Activated T-cell treated with anti-CD3 and anti-CD28 coated beads for 24 hours (primary cell): ENCODE measurements around the gene NPPC.
"Not testable (repeated sequence)": the region's sequence is repeated elsewhere in the genome, so short reads cannot be mapped to it uniquely, and the experiment has no call there.

Source experiments
- DNase-seq: peaks from one replicate; pipeline ENCODE4 v3.0.0-alpha.2; 2020; ENCODE audit warnings: low read depth

NPPC gene

DNA sequence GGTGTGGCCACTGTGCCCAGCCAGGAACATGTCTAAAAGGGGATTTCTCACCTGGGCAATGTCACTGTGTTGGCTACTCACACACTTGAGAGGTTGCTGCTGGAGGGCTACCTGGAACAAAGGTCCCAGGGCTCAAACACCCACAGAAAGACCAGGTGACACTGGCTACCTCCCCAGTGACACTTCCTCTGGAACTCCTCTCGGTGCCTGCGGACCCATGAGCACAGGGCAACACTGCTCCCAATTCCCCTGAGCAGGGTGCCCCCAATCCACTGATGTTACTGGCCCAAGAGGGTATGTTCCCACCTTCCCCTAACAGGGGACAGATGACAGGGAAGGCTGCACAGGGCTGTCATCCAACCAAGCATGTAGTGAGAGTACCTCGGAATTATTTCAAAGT, 5.8 kb downstream of the NPPC start:
- no peak for DNase-seq

DNA sequence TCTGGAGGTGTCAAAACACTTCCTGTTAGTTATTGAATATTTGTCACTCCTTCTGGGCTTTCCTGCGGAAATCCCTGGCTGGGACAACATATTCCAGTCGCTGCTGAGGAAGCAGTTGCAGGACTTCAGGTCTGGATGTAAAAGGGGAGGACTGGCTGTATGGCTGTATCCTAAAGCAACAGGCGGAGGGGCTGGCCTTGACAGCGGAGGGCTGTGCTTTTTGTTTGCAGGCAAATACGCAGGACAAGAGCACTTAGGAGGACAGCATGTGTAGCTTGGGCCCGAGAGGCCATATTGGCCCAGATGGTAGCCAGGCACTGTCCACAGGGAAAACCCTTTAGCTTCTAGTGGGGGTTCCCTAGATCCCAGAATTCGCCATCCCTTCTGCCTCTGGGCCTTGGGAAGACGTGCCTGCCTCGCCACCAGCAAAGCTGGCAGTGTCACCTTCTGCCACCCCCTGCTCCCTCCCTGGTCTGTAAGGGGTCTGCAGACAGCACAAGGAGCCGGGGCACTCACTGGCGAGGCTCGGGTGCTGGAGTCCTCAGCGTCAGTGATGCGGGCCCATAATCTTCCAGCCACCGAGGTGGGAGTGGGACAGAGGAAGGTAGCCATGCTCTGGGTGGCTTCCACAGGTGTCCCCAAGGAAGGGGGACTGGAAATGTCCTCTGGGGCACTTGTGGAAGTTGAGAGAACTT, 6.7 kb downstream of the NPPC start:
- DNase-seq = no peak

DNA sequence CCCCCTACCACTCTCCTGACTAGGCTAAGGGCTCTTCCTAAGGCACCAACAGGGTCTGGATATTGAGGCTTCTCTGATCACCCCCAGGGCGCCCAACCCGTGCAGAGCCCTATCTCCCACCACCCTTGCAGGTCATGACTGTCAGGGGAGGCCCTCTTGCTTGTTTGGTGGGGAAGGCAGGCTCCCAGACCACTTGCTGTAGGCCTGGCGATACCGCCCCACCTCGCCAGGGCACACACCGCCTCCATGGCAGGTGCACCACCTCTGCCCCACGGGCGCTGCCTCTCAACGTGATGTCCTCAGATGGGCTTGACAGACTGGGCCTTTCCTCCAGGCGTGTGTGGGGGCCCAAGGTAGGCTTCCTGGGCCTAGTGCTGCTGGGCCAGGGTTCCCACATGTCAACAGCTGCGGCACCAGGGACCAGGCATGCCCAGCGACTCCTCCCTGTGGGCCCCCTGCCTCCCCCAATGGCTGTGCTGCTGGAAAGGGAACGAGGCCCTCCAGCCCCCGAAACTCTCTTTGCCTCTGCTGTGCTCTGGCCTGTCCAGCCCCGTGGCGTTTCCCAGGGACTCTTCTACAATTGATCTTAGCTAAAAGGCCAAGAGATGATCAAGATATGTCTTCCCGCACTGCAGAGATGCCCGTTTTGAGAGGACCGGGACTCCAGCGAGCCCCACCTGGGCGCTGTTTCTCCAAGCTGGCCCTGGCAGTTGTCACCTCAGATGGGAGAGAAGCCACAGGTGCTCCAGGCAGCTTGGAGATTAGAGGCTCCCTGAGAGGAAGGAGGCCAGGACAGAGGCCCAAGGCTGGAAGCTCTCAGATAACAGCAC, 7.5 kb downstream of the NPPC start:
- DNase-seq = no peak

DNA sequence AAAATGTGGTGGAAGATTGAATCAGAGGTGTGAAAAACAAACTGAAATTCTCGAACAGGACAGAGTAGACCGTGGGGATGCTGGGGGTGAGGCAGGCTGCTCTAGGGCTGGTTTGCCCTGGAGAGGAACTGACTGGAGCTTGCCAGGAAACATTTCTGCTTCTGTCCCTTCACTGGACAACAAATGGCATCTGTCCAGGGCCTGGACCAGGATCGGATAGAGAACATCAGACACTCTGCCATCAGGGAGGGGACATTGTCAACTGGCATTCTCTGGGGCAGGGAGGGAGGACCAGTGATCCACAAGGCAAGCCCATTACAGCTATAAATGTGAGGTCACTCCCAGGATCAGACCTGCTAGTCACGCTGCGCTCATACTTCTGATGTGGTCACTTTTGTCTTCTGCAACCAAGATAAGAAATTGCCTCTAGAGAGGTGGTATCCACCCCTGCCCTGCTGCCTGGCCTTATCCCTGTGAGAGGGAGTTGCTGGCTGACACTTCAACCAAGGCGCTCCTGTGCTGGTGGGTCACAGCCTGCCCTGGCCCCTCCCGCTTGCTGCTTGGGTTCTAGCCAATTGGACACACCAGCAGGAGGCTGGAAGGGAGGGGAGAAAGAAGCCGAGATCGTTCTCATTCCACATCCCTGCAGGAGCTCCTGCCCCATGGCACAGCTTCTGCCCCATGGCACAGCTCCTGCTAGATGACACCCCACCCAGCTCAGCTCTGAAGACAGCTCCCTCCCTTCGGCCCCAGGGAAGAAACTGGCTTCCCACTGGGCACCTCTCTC, 8.7 kb downstream of the NPPC start:
- DNase-seq = no peak

DNA sequence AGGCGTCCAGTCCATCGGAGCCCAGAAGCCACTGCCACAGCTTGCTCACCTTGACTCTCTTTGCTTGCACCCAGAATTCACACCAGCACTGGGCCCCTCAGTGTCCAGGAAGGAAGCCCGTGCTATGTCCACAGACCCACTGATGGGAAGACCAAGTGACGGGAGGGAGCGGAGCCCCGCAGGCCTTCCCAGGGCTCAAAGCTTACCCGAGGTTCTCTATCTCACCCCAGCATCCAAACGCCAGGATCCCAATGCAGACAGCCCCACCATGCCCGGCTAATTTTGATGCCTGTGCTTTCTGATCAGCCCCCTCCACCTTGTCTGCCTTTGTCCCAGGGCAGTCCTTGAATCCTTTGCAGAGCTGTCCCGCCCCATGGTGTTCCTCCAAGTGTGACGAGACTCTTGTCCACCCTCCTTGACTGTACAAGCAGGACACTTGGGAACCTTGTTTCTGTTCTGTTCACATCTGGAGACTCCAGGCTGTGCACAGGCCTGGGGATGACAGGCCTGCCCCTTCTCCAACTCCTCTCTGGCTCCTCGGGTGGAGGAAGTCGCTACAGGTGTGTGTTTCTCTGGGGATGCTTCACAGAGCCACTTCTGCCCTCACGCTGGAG, 12.0 kb downstream of the NPPC start:
- DNase-seq = no peak

DNA sequence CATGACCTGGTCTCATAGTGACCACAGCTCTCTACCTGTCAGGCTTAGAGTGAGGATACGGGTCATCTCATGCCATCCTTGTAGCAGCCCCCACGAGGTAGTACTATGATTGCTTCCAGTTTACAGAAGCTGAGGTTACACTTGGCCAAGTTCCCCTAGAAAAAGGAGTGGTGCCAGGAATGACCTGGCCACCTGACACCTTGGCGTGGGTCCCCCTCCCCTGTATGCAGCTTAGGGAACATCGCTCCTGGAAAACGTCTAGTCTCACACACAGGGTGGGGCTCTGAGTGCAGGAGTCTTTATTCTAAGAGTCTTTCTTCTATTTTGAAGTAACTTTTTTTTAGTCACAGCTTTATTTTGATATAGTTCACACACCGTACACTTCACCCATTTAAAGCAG, 14.8 kb downstream of the NPPC start:
- no peak for DNase-seq

DNA sequence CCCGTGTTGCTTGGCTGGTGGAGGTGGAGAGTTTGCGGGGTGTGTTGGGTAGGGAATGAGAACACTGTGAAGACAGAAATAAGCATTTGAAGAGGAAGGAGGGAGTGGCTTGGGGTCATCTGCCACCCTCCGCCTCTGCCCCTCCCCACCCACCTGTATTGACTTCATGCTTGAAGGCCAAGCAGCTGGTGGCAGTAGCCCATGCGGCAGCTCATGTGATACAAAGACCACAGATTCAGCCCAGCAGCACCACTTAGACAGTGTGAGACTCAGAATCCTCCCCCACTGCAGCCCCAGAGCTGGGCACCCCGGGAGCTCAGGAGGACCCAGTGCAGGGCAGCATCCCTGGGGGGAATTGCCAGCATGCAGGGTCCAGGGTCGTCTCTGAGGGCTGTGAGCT, 15.4 kb downstream of the NPPC start:
- no peak for DNase-seq

DNA sequence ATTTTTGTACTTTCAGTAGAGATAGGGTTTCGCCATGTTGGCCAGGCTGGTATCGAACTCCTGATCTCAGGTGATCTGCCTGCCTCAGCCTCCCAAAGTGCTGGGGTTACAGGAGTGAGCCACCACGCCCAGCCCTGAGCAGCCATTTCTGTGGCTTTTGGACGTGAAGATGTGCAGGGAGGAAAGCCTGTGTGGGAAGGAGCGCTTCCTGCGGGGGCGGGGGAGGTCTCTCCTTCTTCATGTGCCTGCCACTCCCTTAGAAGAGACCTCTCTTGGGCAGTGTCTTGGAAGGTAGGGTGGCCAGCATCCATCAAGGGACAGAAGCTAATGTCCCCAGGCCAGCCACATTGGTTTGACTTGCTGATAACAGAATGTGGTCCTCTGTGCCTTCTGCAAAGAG, 16.0 kb downstream of the NPPC start:
- DNase-seq = not testable (repeated sequence)

DNA sequence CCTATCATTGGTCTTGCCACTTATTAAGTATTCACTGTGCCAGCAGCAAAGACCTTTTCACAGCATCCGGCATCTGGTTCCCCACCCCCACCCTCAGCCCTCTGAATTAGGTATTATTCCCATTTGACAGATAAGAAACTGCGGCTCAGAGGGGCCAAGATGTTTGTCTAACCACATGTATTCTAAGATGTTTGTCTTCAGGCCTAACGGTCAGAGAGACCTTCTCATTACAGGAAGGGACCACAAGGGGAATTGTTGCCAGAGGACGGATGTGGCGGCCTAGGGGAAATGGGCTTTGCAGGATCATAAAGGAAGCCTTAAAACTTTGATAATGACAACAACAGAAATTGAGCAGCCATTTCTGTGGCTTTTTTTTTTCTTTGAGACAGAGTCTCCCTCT, 16.6 kb downstream of the NPPC start:
- no peak for DNase-seq

DNA sequence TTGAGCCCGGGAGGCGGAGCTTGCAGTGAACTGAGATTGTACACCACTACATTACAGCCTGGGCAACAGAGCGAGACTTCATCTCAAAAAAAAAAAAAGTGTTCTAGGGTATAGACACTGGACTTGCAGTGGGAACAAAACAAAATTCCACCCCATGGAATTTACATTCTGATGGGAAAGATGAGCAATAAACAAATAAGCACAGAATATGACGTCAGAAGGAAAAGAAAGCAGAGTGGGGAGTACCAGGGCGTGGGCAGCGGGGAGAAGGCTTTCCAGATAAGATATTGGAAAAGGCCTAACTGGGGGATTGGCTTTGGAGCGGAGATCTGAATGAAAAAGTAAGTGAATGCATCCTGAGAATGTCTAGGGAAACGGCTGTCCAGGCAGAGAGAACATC, 17.6 kb downstream of the NPPC start:
- no peak for DNase-seq

DNA sequence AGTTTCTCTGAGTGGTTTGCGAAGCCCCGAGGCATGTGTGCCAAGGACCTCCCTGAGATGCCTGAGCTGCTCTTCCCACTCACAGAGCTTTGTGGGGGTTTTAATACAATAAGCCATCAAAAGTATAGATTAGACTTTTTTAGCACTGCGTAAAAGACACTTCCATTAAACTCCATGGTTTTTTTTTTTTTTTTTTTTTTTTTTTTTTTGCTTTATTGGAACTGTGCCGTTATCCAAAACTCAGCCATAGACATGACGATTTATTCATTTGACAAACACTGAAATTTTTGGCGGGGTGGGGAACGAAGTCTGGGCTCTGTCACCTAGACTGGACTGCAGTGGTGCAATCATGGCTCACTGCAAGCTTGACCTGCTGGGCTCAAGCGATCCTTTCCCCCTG, 18.4 kb downstream of the NPPC start:
- no peak for DNase-seq

DNA sequence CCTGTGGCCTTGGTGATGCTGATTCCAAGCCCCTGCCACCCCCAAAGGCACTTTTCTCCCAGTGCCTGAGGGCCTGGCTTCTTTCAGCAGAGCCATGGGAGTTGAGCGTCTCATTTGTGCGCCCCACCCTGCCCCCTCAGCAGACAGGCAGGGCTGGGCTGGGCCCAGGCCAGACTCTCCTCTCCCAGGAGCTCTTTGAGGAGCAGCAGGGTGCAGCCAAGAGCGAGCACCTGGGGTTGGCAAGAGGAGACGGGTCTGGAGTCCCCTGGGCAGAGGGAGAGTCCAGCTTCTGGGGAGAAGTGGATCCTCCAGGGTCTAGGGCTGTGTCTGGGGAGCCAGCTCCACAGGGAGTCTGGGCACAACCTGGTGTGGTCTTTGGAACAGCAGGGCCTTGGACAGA, 21.2 kb downstream of the NPPC start:
- DNase-seq = no peak

DNA sequence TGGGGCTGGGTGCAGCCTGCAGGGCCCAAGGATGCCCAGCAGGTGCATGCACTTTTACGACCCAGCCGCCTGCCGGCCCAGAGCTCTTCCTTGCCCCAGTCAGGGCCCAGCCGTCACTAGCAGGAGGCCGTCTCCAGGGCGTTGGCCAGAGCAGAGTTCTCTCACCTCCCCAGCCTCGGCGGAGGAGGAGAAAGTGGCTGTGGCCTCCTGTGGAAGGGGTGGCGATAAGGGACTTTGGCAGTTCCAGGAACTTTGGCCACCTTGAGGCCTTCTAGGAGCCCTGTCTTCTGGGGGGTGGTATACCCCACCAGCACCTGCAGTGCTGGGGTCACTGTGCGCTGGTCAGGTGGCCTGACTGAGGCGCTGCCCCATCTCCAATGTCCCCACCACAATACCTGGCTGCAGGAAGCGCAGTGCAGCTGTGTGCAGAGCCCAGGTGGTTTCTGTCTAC, 22.0 kb downstream of the NPPC start:
- no peak for DNase-seq

DNA sequence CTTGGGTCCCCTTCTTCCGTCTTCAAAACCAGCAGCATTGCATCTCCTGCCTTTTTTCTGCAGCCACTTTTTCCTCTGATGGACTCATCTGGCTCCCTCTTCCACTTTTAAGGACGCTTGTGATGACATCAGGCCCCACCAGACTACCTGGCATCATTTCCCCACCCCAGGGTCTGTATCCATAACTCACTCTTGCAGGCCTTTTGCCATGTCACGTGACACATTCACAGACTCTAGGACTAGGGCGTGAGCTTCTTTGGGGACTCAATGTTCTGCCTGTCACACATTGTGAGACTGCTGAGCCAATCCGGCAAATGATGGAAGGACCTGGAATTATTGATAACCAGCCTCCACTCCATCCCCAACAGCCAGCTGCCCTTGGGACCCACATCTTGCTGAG, 23.6 kb downstream of the NPPC start:
- DNase-seq = no peak

DNA sequence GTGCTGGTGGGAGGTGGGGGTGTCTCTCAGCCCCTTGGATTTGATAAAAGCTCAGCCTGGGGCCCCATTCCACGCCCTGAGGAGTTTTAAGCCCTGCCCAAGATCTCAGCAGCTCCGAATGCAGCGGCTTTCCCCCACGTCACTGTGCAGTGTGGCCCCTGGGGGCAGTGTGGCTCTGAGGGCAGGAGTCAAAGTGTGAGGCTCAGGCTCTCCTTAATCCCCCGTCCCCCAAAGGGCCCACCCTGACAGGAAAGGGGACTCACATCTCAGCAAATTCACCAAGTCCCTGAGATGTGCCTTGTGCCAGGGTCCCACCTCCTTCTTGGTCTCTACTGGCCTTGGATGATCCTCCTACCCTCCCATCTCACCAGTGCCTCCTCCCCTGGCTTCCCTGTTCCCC, 25.2 kb downstream of the NPPC start:
- DNase-seq = no peak

DNA sequence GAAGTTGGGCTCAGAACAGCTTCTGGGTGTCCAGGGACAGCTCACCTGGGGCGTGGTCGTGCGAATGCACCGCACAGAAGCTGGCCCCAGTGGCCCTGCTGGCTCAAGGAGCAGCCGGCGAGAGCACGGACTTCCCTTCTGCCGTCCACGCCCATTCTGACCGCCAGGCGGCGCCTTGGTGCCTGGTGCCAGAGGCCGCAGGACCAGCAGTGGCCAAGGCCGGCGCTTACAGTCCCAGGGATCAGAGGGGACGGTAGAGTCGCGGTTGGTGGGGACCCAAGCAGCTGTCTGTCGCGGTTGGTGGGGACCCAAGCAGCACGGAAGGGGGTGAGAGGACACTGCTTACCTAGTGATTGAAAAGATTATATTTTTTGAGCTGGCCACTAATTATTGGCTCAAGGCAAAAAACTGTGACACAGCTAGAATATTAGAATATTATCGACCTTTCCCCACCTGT, 25.7 kb downstream of the NPPC start:
- DNase-seq = peak; percentile 20

DNA sequence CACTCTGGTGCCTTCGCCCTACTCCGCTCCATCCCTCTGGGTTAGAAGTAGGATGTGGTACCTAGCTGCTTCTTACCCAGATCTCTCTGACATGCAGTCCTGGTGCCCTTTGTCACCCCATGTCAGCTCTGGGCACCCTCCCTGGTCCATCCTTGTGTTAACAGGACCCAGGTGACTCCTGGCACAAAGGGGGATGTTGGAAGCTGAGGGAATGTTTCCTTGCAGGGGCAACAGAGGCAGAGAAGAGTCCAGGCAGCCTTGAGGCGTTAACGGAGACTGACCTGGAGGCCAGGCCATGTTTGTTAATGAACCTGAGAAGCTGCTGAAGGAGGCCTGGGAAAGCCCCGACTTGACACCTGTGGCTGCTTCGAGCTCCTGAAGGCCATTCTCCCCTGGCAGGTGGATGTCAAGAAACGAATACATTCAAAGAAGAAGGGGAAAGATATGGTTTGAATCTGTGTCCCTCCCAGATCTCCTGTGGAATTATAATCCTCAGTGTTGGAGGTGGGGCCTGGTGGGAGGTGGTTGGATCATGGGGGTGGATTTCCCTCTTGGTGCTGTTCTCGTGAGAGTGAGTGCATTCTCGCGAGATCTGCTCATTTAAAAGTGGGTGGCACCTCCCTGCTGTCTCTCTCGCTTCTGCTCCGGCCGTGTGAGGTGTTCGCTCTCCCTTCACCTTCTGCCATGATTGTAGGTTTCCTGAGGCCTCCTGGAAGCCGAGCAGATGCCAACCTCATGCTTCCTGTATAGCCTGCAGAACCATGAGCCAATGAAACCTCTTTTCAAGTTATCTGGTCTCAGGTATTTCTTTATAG, 31.4 kb downstream of the NPPC start:
- DNase-seq = no peak

DNA sequence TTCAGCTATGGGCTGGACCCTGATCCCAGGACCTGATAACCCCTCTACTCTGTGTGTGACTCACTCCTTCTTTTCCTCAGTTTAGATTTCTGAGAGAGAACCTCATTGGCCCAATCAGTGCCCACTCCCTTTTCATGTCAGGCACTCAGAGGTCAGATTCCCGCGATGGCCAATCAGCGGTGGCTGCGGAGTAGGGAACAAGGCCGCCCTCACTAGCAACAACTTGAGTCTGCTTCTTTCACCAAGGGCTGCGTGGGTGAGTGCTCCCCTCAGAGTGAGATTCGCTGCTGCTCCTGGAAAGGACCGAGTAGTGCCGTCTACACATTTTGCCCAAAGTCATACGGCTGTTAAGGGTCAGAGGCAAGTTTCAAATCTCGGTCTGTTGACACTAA, 34.7 kb downstream of the NPPC start:
- DNase-seq = no peak

DNA sequence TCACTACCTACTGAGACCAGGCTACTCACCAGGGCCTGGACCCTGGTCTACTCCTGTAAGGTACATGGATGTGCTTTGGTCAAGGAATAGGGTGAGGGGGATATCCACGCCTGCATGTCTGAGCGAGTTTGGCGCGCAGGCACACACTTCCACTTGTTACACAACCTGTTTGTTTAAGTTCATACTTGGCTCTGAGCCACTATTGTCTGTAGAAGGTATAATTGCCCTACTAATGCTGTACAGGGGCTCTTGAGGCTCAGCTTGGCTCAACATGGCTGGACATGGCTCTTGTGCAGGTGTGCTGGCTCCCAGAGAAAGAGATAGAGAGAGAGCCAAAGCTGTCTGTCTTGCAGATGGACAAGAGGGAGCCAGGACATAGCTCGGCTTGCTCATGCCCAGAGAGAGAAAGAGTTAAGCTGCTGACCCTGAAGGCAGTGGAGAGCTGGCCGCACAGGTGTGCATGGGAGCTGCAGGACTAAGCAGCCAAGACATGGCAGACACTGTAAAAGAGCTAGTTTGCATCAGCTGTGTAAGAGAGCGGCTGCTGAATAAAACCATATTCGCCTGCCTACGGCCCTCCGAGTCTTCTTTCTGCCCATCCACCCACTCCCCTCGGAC, 35.2 kb downstream of the NPPC start:
- no peak for DNase-seq

DNA sequence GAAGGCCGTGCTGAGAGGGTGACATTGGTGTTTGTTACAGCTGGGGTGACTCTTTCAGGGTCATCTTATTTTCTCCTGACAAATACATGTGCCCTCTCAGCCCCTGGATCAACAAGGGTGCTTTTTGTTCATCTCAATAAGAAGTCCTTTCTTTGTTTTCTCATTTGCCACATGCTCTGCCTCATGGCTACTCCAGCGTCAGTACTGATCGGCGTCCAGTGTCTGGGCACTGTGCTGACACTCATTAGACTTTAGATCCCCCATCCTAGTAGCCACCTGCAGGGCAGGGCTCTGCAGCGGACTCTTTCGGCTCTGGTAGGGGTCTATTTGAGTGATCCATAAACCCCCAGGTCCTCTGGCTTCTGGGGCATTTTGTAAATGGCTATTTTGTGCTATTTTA, 38.4 kb downstream of the NPPC start:
- no peak for DNase-seq

DNA sequence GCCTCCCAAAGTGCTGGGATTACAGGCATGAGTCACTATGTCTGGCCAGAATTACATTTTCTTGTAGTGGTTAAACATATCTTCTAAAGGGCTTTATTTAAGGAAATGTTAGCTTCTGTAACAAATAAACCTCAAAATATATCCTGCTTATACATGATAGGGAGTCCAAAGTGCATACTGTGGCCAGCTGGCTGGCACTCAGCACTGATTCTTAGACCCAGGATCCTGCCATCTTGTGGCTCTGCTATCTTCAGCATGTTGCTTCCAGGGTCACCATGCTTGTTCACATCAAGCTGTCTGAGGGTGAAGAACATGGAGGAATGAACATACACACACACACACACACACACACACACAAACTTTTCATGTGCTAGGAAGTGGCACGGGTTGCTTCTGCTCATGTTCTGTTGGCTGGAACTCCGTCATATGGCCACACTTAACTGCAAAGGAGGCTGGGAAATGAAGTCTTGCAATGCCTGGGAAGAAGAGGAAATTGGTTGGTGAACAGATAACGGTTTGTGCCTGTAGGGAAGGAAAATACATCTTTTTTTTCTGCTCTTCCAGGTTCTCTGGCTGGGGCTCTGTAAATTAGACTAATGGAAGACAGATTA, 40.0 kb downstream of the NPPC start:
- DNase-seq = no peak
